HG03066 (cell line): ENCODE data around the gene EPB41.
"Not testable (repeated sequence)": the region's sequence is repeated elsewhere in the genome, so short reads cannot be mapped to it uniquely, and the experiment has no call there.

Experiments
- ATAC-seq: cut with Tn5 transposase; IDR thresholded peaks from one replicate; pipeline ENCODE4 v1.9.1; 2021; ENCODE audit warnings: low read depth; ENCODE audit not compliant: unreplicated experiment

Gene EPB41

GRCh38 chr1:29043274-29043965, 129.1 kb downstream of the EPB41 start:
- ATAC-seq: no peak

- ATAC-seq: no peak
Observed at GRCh38 chr1:29044010-29044409, 129.6 kb downstream of the EPB41 start.

DNA sequence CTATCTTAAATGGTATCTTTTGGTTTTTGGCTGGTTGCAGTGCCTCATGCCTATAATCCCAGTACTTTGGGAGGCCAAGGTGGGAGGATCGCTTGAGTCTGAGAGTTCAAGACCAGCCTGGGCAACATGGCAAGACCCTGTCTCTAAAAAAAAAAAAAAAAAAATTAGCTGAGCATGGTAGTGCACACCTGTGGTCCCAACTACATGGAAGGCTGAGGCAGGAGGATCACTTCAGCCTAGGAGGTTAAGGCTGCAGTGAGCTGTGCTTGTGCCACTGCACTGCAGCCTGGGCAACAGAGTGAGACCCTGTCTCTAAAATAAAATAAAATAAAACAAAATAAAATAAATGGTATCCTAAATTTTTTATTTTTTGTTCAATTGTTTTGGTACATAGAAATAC, 131.3 kb downstream of the EPB41 start:
- not testable (repeated sequence) for ATAC-seq

DNA sequence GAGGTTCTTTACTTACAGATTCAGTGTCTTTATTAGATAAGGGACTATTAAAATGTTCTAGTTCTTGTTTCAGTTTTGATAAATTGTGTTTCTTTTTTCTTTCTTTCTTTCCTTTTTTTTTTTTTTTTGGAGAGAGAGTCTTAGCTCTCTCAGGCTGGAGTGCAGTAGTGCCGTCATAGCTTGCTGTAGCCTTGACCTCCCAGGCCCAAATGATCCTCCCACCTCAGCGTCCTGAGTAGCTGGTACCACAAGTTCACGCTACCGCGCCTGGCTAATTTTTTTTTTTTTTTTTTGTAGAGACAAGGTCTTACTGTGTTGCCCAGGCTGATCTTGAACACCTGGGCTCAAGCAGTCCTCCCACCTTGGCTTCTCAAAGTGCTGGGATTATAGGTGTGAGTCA, 132.8 kb downstream of the EPB41 start:
- ATAC-seq: no peak

DNA sequence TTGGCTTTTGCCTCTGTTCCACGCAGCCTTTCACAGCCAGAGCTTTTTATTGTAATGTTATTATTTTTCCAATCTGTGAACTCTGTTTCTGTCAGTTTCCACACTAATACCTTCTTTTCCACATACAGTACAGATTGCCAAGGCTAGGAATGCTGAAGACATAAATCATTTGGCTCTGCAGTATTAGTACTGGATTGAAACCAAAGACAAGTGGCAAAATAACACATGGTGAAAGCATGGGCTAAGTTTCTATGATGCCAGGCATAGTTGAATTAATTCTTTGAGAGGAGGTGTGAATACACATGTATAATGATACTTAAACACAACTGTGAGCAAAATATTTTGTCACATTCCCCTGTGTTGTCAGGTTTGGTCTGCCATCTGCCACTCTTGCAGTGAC, 135.8 kb downstream of the EPB41 start:
- ATAC-seq: no peak

DNA sequence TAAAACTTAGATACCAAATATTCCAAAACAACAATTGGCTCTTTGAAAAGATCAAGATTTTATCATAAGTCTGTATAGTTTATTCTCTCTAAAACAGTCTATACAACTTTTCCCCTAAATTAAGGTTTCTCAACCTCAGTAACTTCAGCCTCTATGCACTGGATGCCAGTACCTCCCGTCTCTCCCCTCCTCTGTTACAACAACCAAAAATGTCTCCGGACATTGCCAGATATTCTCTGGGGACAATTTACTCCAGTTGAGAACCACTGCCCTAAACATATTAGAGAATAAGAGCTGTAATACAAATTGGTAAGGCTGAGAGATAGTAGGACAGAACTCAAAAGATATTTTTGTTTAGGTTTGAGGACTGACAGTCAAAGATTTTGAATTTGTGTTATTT, 137.7 kb downstream of the EPB41 start:
- no peak for ATAC-seq

- no peak for ATAC-seq
Observed at GRCh38 chr1:29052941-29053340, 138.6 kb downstream of the EPB41 start.

DNA sequence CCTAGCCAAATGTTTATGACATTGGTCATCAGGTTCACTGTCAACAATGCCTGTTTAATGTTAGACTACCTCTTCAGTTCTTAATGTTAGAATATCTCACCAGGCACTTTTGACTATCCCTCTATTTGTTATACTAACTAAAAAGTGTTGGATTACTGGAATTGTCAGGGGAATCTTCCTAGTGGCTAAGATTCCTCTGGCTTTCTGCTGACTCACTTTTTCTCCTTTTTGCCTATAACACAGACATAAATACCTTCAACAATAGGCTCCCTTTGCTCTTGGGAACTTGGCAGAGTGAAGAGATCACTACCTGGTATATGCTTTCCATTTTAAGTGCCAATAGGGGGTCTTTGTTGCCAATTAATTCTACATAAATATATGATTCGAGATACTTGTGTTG, 140.8 kb downstream of the EPB41 start:
- ATAC-seq: no peak

DNA sequence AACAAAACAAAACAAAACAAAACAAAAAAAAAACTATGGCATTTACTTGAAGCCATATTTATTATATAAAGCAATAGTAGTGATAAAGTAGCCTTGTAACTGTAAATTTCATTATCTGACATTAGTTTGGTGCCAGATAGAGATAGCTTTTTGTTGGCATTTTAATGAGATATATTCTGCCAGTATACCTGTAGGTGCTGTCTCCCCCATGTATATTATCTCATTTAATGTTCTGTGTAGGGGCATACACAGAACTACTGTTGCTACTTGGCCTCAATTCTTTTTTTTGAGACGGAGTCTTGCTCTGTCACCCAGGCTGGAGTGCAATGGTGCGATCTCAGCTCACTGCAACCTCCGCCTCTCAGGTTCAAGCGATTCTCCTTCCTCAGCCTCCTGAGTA, 141.9 kb downstream of the EPB41 start:
- no peak for ATAC-seq

DNA sequence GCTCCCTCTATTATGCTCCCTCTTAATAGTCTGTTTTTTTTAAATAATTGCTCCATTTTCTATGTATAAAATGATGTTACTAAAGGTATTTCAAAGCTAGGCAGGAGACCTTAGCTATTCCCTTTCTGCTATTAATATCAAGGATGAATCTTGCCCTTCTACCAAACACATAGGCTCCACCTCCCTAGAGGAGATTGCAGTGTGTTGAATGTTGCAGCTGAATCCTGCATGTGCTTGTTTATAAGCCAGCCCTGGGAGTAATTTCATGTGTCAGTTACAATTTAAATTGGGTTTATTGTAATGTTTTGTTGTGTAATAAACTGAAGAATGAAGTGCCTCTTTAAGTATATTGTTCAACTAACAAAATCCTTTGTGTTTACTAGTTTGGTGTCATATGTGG, 143.3 kb downstream of the EPB41 start:
- no peak for ATAC-seq

DNA sequence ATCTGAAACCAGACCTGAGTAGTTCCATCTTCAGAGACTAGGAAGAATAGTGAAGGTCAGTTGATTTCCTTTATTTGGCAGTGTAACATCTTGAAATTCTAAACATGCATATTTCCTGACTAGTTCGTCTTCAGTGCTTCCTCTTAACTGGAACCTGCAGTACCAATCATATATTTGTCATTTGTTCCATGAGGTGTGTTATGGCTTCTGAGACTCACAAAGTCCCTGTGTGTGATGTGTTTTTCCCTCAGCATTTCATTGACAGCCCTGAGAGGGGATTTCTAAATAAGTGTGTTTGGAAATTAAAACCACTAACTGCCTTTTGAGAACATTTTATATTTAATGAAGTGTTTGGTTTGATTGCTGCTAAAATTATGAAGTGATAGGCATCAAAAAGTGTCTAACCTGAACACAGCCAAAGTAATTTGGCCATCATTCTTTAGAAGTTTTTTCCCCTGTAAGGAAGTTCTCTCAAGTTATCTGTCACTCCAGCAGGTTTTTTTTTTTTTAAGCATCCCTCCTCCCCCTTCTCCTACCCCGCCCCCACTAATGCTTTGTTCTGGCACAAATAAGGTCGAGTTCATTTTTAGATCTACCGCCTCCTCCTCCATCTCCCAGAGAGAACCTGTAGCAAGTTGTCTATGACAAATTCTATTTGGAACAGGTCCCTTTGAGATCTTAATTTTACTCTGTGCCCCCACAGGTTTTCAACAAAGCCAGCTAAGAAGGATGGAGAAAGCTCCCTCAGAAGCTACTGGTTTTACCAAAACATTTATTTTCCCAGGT, 148.0 kb downstream of the EPB41 start:
- ATAC-seq: no peak

- ATAC-seq: no peak
Observed at GRCh38 chr1:29064064-29064463, 149.7 kb downstream of the EPB41 start.

GRCh38 chr1:29077155-29077554, 162.8 kb downstream of the EPB41 start:
- no peak for ATAC-seq

- ATAC-seq: not testable (repeated sequence)
Observed at GRCh38 chr1:29079916-29080629, 165.7 kb downstream of the EPB41 start.

GRCh38 chr1:29081201-29081600, 166.8 kb downstream of the EPB41 start:
- no peak for ATAC-seq

GRCh38 chr1:29082519-29082918, 168.2 kb downstream of the EPB41 start:
- no peak for ATAC-seq

DNA sequence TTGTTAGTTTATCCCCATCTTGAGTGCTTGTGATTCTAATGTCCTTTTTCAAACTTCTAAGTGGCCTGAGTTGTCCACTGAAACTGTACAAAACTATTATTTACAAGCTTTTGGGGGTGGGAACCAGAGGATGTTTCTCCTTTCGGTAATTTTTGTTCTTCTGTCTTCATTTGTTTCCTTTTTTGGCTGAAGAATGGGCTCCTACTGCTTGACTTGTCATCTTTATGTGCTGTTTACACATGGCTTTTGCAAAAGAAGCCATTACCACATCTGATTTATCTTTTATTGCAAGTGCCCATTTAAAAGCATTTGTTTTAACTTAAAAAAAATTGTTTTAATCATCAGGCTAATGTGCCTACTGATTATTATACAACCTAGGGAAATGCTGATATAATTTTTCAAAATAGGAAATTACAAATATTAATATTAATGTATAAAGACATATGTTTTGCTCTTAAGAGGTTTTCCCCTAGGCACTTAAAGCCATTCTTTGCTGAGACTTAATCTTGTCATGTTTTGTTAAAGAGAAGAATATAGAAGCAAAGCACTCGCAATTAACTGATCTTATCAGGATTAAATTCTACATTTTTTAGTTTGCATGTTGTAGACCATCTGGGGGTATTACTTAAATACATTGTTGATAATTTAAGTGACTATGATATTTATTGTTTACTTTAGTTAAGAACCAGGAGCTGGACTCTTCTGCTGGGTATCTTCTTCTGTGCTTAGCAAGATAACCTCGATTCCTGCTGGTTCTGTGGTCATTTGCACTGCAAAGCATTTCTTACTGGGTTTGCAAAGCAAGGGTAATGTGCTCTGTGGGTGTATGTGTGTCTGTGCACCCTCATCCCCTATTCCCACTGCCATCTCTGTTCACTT, 169.2 kb downstream of the EPB41 start:
- no peak for ATAC-seq

DNA sequence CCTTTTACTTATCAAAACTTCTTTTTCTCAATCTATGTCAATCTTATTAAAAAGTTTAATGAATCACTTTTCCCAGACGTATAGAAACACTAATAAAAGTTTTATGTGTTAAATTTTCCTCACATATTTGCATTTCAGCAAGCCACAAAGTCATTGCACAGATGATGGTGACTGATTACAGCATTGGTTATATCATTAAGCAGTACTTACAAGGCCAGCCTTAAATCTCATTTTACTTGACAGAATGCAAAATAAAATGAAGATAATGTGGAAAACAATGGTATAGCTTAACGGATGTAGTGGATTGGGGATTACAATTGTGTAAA, 169.8 kb downstream of the EPB41 start:
- no peak for ATAC-seq

DNA sequence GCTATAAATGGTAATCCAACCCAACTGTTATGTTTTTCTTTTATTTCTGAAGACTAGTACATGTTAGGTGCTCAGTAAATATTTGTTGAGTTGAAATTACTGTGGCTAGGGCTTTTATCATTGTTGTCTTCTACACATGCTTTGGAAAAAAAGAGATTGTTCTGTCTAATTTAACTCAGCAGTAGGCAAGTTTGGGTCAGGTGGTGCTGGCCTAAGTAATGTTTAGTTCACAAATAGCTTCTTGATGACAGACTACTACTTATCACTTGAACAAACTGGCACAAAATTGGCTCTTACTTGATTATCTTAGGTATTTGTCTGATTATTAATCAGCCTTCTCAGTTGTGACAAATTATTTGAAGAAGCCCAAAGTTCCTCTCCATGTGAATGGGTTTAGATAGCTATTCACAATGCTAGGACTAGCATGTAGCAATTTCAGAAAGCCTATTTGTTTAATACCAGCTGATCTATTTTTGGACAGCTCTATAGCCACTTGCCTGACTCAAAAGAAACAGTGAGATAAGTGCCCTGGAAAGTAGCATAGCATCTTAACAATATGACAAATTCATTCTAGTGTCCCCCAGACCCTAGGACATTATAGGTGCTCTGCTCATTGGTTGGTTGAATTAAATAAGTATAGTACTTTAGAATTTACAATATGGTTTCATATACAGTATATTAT, 176.7 kb downstream of the EPB41 start:
- ATAC-seq: no peak

DNA sequence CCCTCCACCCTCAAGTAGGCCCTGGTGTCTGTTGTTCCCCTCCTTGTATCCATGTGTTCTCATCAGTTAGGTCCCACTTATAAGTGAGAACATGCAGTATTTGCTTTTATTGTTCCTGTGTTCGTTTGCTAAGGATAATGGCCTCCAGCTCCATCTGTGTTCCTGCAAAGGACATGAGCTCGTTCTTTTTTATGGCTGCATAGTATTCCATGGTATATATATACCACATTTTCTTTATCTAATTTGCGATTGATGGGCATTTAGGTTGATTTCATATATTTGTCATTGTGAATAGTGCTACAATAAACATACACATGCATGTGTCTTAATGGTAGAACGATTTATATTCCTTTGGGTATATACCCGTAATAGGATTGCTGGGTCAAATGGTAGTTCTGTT, 178.3 kb downstream of the EPB41 start:
- not testable (repeated sequence) for ATAC-seq
